Measurements from ENCODE around the gene GP9. TPM values are rescaled to one million over a fixed set of nuclear protein-coding genes. Genes with fewer than 3 reads are reported as not detected.
A peak's percentile ranks its signal among the peaks of the same experiment; 100 is the strongest.

The GP9 gene
- total and polyA plus RNA-seq, 10 donors = 1.4 to 14.9 (median 6.5) TPM

DNA sequence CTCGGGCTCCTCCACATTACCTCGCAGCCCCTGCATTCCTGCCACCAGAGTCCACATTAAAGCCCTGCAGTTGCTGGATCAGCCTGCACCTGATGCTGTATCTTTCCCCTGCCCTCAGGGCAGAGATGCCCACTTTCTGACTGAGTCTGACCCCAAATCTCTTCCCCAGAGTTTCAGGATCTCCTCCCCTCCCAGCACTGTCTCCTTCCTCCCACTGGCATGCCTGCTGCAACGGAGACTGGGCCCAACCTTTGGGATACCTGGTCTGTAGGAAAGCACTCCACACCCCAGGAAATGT, 20.6 kb upstream of the GP9 start:
- WGBS, 5 donors = 71 to 86% (median 78%) methylated on average over 3 of the region's 3 CpGs
- intact Hi-C loops (cut with DNase I; ENCODE audit: low total_unique reads) = no loop called here

GRCh38 chr3:129040579-129041300, 19.8 kb upstream of the GP9 start:
- no peak overlapping the region for H3K27ac ChIP-seq
- no peak for TF ChIP-seq POLR2AphosphoS5 (IDR thresholded peaks at IDR 0.05)
- TF ChIP-seq POLR2A (IDR thresholded peaks at IDR 0.05) = no peak
- TF ChIP-seq, protein P1, sequence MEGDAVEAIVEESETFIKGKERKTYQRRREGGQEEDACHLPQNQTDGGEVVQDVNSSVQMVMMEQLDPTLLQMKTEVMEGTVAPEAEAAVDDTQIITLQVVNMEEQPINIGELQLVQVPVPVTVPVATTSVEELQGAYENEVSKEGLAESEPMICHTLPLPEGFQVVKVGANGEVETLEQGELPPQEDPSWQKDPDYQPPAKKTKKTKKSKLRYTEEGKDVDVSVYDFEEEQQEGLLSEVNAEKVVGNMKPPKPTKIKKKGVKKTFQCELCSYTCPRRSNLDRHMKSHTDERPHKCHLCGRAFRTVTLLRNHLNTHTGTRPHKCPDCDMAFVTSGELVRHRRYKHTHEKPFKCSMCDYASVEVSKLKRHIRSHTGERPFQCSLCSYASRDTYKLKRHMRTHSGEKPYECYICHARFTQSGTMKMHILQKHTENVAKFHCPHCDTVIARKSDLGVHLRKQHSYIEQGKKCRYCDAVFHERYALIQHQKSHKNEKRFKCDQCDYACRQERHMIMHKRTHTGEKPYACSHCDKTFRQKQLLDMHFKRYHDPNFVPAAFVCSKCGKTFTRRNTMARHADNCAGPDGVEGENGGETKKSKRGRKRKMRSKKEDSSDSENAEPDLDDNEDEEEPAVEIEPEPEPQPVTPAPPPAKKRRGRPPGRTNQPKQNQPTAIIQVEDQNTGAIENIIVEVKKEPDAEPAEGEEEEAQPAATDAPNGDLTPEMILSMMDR (IDR thresholded peaks at IDR 0.05 in 8 of 11, conservative IDR thresholded peaks at IDR 0.05 in 3 of 11) = no peak
- DNase-seq = no peak
- H3K27me3 ChIP-seq (replicated peaks in 1 of 7) = peaks cover 0 to 42% (median 4%) of the 10 kb centered on the region in 7 donors
- H3K36me3 ChIP-seq = no peaks in the 10 kb centered on the region
- H3K9me3 ChIP-seq = peaks cover 0 to 13% (median 8%) of the 10 kb centered on the region in 8 donors
- WGBS, 5 donors = 74 to 96% (median 93%) methylated on average over 10 to 15 of the region's 15 CpGs
- H3K4me3 ChIP-seq = no peak overlapping the region
- peaks cover 5 to 30% (median 18%) of the 10 kb centered on the region in 6 donors for H3K4me1 ChIP-seq
- intact Hi-C loops (cut with DNase I; ENCODE audit: low total_unique reads) = no loop called here

More for the DNA sequence above, 20.6 kb upstream of the GP9 start:
- TF ChIP-seq POLR2AphosphoS5 (IDR thresholded peaks at IDR 0.05) = no peak
- TF ChIP-seq, protein P1 (IDR thresholded peaks at IDR 0.05 in 8 of 11, conservative IDR thresholded peaks at IDR 0.05 in 3 of 11) = no peak
- no peak for TF ChIP-seq POLR2A (IDR thresholded peaks at IDR 0.05)
- peaks cover 4 to 32% (median 20%) of the 10 kb centered on the region in 6 donors for H3K4me1 ChIP-seq
- H3K27ac ChIP-seq = no peak overlapping the region
- no peaks in the 10 kb centered on the region for H3K36me3 ChIP-seq
- H3K9me3 ChIP-seq = peaks cover 0 to 12% (median 8%) of the 10 kb centered on the region in 8 donors
- no peak for DNase-seq
- no peak overlapping the region for H3K4me3 ChIP-seq
- H3K27me3 ChIP-seq (replicated peaks in 1 of 7) = peaks cover 0 to 35% (median 0%) of the 10 kb centered on the region in 7 donors

GRCh38 chr3:129045675-129046036, 14.9 kb upstream of the GP9 start:
- WGBS, 5 donors = 3 to 14% (median 6%) methylated on average over 18 to 43 of the region's 43 CpGs
- Histone ChIP-seq H3K4me1 (peaks cover 9 to 18% (median 12%) of the 10 kb centered on the region in 6 donors), H3K27me3 (replicated peaks in 1 of 7) (peaks cover 0 to 43% (median 15%) of the 10 kb centered on the region in 7 donors), H3K36me3 (no peaks in the 10 kb centered on the region), H3K27ac (peak overlapping the region in 1 of 8 donors; percentile 30), H3K9me3 (peaks cover 0 to 23% (median 16%) of the 10 kb centered on the region in 8 donors), H3K4me3 (peak overlapping the region in 7 of 8 donors; percentile 4 to 65 (median 29))
- intact Hi-C loops (cut with DNase I; ENCODE audit: low total_unique reads) = no loop called here
- TF ChIP-seq POLR2A (IDR thresholded peaks at IDR 0.05) (no peak), POLR2AphosphoS5 (IDR thresholded peaks at IDR 0.05) (peak in 1 of 3 donors; percentile 21)
- TF ChIP-seq, protein P1 (IDR thresholded peaks at IDR 0.05 in 8 of 11, conservative IDR thresholded peaks at IDR 0.05 in 3 of 11) = no peak
- DNase-seq = peak; percentile 84

DNA sequence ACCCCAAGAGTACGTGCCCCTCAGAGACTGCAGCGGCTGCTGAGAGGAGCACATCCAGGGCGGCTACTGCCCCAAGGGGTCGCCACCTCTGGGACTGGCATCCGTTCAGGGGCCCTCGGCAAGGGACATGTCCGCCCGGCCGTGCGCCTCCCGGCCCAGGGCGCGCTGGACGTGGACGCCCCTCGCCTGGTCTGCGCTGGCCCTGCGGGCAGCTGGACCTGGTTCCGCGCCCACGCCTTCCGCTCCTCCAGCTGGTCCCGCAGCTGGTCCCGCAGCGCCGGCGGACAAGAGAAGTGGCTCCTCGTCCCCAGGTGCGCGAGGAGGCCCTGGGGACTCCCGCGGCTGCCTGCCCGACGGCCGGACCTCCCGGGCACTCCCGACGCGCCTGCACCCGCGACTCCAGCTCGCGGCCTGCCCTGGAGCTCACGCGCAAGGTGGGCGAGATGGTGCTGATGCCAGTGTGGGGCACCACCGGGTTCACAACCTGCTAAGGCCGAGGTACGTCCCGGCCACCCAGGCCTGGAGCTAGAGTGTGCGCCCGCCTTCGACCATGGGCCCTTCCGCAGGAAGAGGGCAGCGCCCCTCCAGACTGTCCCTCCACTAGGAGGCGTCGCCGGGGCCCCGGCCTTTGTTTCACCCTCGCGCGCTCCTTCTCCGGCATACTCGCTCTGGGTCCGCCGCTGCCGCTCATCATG, 14.4 kb upstream of the GP9 start:
- TF ChIP-seq POLR2A (IDR thresholded peaks at IDR 0.05) (no peak), POLR2AphosphoS5 (IDR thresholded peaks at IDR 0.05) (peak in 2 of 3 donors; percentile 5 to 25)
- Histone ChIP-seq H3K27ac (peak overlapping the region in 1 of 8 donors; percentile 30), H3K27me3 (replicated peaks in 1 of 7) (peaks cover 0 to 38% (median 15%) of the 10 kb centered on the region in 7 donors), H3K36me3 (no peaks in the 10 kb centered on the region), H3K9me3 (peaks cover 0 to 23% (median 16%) of the 10 kb centered on the region in 8 donors), H3K4me3 (peak overlapping the region in 7 of 8 donors; percentile 4 to 65 (median 29)), H3K4me1 (peaks cover 9 to 18% (median 12%) of the 10 kb centered on the region in 6 donors)
- intact Hi-C loops (cut with DNase I; ENCODE audit: low total_unique reads) = no loop called here
- peak; percentile 74 for DNase-seq
- WGBS, 5 donors = 29 to 66% (median 35%) methylated on average over 19 to 67 of the region's 67 CpGs

Measured in spleen (tissue), 11 donors.